Vagina (tissue), 2 donors: ENCODE measurements around the gene STX4. TPM values are rescaled to one million over a fixed set of nuclear protein-coding genes. Genes with fewer than 3 reads are reported as not detected.
A peak's percentile ranks its signal among the peaks of the same experiment; 100 is the strongest.

Experiments
- DNase-seq, 2 donors: peaks; one replicate each; pipeline ENCODE4 v3.0.0-alpha.2; 2017; ENCODE audit errors: extremely low spot score in 2 of 2
- H3K27ac ChIP-seq: fragments of 200-600 bp; sonication (generic); one replicate; pipeline ENCODE4 v1.5.1; 2019
- H3K27me3 ChIP-seq: fragments of 200-600 bp; sonication (generic); one replicate; pipeline ENCODE4 v1.5.1; 2019
- H3K36me3 ChIP-seq, 2 donors: fragments of 200-600 bp; sonication (generic); one replicate each; pipeline ENCODE4 v1.5.1; 2017 to 2019
- H3K4me1 ChIP-seq: fragments of 200-600 bp; sonication (generic); one replicate; pipeline ENCODE4 v1.5.1; 2019
- H3K4me3 ChIP-seq, 2 donors: fragments of 200-600 bp; sonication (generic); 1 replicate in 1 of 2; 2 replicates in 1 of 2; pipeline ENCODE4 v1.5.1; 2016 to 2019
- H3K9me3 ChIP-seq: fragments of 200-600 bp; sonication (generic); one replicate; pipeline ENCODE4 v1.5.1; 2019
- POLR2A ChIP-seq, 2 donors: fragments of 450-650 bp; IDR thresholded peaks; one replicate each; pipeline ENCODE4 v1.6.1; 2017; ENCODE audit warnings: antibody characterized with exemption in 2 of 2, mild to moderate bottlenecking in 2 of 2, moderate library complexity in 2 of 2
- POLR2AphosphoS5 ChIP-seq, 2 donors: sonication (generic); formaldehyde crosslinking; IDR thresholded peaks; one replicate each; pipeline ENCODE4 v1.9.0; 2017; ENCODE audit warnings: antibody characterized with exemption in 2 of 2, mild to moderate bottlenecking in 2 of 2, low read depth in 1 of 2; ENCODE audit not compliant: insufficient read depth in 1 of 2
- intact Hi-C: fragments of 100-400 bp; cut with DNase I; formaldehyde crosslinking; loops from one replicate; pipeline ENCODE4 v1.15.1; 2023
- total RNA-seq: library from RNA; depleted of rRNA; stranded (reverse); fragments of >200 nt; gene quantifications from one replicate; pipeline ENCODE4 v1.2.3, GENCODE V29; 2016
- TF ChIP-seq, protein P1 (sequence below), 3 experiments: fragments of 450-650 bp in 2 of 3; fragments of 200-600 bp in 1 of 3; sonication (generic) in 1 of 3; IDR thresholded peaks; one replicate each; pipeline ENCODE4 v1.5.1; 2017 to 2019; ENCODE audit warnings: antibody characterized with exemption in 3 of 3, mild to moderate bottlenecking in 2 of 3, moderate library complexity in 2 of 3

The STX4 gene
- total RNA-seq, 1 donor from 2014 or later: 42.5 TPM

DNA sequence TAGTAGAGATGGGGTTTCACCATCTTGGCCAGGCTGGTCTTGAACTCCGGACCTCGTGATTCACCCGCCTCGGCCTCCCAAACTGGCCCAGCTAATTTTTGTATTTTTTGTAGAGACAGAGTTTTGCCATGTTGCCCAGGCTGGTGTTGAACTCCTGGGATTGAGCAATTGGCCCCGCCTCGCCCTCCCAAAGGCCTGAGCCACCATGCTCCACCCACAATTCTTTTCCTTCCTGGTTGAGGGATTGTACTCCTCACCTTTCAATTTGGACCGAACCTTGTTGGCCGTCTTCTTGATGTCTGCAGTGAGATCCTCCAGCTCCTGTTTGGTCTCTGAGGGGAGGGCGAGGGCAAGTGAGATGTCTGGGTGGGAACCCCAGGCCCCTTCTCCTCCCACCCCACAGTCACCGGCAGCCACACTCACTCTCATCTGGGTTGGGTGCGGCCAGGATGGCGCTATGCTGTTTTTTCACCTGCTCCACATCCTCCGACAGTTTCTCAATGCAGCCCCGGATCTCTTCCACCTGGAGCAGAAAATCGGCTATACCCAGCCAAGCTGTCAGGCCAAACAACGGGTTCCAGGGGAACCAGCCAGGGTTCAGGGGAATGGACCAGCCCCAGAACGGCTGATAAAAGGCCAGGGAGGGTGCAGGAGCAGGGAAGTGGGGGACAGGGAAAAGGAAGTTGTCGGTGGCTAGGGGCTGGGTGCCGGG lies 32.5 kb upstream of the STX4 start:
- TF ChIP-seq POLR2A (IDR thresholded peaks at IDR 0.05) (no peak), POLR2AphosphoS5 (IDR thresholded peaks at IDR 0.05; ENCODE audit: insufficient read depth in 1 of 2, low read depth in 1 of 2) (no peak)
- TF ChIP-seq, protein P1, sequence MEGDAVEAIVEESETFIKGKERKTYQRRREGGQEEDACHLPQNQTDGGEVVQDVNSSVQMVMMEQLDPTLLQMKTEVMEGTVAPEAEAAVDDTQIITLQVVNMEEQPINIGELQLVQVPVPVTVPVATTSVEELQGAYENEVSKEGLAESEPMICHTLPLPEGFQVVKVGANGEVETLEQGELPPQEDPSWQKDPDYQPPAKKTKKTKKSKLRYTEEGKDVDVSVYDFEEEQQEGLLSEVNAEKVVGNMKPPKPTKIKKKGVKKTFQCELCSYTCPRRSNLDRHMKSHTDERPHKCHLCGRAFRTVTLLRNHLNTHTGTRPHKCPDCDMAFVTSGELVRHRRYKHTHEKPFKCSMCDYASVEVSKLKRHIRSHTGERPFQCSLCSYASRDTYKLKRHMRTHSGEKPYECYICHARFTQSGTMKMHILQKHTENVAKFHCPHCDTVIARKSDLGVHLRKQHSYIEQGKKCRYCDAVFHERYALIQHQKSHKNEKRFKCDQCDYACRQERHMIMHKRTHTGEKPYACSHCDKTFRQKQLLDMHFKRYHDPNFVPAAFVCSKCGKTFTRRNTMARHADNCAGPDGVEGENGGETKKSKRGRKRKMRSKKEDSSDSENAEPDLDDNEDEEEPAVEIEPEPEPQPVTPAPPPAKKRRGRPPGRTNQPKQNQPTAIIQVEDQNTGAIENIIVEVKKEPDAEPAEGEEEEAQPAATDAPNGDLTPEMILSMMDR (IDR thresholded peaks at IDR 0.05): no peak
- DNase-seq: no peak
- intact Hi-C loops: no loop called here
- no peaks in the 10 kb centered on the region for H3K36me3 ChIP-seq
- peaks cover 28% of the 10 kb centered on the region for H3K4me1 ChIP-seq
- peak overlapping the region; percentile 2 for H3K27ac ChIP-seq
- H3K9me3 ChIP-seq: no peaks in the 10 kb centered on the region
- H3K4me3 ChIP-seq: no peak overlapping the region
- no peaks in the 10 kb centered on the region for H3K27me3 ChIP-seq

DNA sequence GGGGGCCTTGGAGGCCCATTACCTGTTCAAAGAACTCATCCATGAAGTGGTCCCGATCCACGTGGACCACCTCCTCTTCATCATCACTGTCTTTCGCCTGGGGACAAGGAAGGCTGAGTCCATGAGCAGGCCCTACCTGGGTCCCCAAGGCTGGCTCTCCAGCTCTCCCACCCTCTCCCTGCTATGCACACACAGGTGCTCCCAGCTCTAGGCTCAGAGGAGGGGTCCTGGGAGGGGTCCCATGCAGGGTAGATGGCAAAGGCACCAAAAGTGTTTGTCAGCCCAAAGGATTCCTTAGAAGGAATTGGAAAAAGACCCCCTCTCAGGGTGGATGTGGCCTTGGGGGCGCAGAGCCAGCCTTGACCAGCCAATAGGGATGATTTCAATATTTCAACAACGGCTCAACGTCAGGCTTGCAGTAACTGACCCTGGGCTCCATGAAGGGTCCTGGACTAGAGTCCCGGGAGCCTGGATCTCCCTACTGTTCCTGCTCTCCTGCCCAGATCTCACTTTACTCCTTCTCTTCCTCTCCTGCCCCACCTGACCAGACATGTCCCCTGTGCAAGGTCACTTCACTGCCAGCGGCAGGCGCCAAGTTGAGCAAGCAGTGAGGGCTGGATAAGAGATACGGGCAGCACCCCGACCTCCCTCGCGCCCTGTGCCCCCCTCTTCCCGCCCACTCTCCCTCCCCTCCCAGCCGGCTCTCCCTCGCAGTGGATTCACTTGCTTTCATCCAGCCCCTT lies 31.7 kb upstream of the STX4 start:
- Histone ChIP-seq H3K9me3 (no peaks in the 10 kb centered on the region), H3K4me1 (peaks cover 25% of the 10 kb centered on the region), H3K36me3 (no peaks in the 10 kb centered on the region), H3K4me3 (no peak overlapping the region), H3K27me3 (no peaks in the 10 kb centered on the region), H3K27ac (peak overlapping the region; percentile 2)
- TF ChIP-seq, protein P1 (IDR thresholded peaks at IDR 0.05): no peak
- TF ChIP-seq POLR2AphosphoS5 (IDR thresholded peaks at IDR 0.05; ENCODE audit: insufficient read depth in 1 of 2, low read depth in 1 of 2): no peak
- TF ChIP-seq POLR2A (IDR thresholded peaks at IDR 0.05): no peak
- intact Hi-C loops: no loop called here
- DNase-seq: no peak

DNA sequence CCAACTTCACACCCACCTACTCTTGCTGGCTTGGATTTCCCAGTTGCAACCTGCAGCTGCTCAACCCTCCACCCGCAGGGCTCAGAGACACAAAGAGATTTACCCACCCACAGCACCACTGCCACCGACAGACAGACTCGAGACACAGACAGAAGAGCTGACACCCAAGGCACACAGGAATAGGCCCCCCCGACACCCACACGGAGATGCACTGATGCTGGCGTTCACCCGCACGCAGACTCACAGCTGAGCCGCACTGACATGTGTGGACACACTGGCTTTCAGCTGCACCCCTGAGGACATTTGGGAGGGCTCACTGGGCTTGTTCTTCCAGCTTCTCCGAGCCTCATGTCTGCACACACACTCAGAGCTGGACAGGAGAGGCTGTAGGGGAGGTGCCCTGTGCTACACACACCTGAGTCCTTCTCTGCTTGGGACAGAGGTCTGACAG lies 31.1 kb upstream of the STX4 start:
- Histone ChIP-seq H3K36me3 (no peaks in the 10 kb centered on the region), H3K9me3 (no peaks in the 10 kb centered on the region), H3K4me1 (peaks cover 21% of the 10 kb centered on the region), H3K27me3 (no peaks in the 10 kb centered on the region), H3K27ac (no peak overlapping the region), H3K4me3 (no peak overlapping the region)
- TF ChIP-seq POLR2AphosphoS5 (IDR thresholded peaks at IDR 0.05; ENCODE audit: insufficient read depth in 1 of 2, low read depth in 1 of 2) (peak; percentile 8 to 37), POLR2A (IDR thresholded peaks at IDR 0.05) (no peak)
- intact Hi-C loops: no loop called here
- DNase-seq: no peak

DNA sequence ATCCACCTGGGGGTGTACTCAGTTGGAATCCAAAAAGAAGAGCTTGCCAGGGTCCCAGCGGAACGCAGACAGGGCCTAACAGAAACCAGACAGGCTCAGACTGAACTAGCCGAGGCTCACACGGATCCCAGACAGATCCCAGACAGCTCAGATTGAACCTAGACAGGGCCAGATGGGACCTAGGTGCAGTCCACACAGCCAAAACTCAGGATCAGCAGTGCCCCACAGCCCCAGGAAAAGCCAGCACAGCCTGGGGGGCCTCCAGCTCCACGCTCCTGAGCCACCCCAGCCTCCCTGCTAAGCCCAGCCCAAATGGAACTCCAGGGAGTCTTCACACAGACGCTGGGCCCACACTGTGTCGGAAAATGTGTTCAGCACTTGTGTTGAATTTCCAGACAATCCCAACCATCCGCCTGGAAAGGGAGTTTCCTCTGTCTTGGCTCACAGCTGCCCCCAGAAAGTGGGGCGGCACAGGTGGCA lies 30.5 kb upstream of the STX4 start:
- H3K4me1 ChIP-seq: peaks cover 15% of the 10 kb centered on the region
- DNase-seq: no peak
- TF ChIP-seq POLR2A (IDR thresholded peaks at IDR 0.05) (no peak), POLR2AphosphoS5 (IDR thresholded peaks at IDR 0.05; ENCODE audit: insufficient read depth in 1 of 2, low read depth in 1 of 2) (no peak)
- TF ChIP-seq, protein P1 (IDR thresholded peaks at IDR 0.05): no peak
- no peaks in the 10 kb centered on the region for H3K36me3 ChIP-seq
- no peaks in the 10 kb centered on the region for H3K9me3 ChIP-seq
- no peaks in the 10 kb centered on the region for H3K27me3 ChIP-seq
- H3K27ac ChIP-seq: no peak overlapping the region
- intact Hi-C loops: no loop called here
- H3K4me3 ChIP-seq: no peak overlapping the region

DNA sequence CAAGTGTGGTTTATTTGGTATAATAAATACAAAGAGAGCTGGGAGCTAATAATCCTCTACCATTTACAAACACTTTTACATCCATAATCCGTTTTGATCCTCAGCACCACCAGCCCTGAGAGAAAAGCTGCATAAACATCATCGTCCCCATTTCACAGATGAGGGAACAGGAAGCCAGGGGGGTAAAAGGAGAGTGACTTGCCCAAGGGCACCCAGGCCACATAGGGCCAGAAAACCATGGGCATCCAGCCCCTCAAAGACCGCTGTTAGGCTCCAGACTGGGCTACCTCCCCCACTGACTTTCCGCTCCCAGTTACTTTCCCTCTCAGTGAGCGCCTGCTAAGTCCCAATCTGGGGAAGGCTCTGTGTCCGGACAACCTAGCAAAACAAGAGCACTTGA lies 29.6 kb upstream of the STX4 start:
- H3K9me3 ChIP-seq: no peaks in the 10 kb centered on the region
- H3K36me3 ChIP-seq: no peaks in the 10 kb centered on the region
- DNase-seq: no peak
- H3K4me1 ChIP-seq: peaks cover 9% of the 10 kb centered on the region
- no peak overlapping the region for H3K4me3 ChIP-seq
- intact Hi-C loops: no loop called here
- TF ChIP-seq POLR2A (IDR thresholded peaks at IDR 0.05): no peak
- no peak for TF ChIP-seq POLR2AphosphoS5 (IDR thresholded peaks at IDR 0.05; ENCODE audit: insufficient read depth in 1 of 2, low read depth in 1 of 2)
- TF ChIP-seq, protein P1 (IDR thresholded peaks at IDR 0.05): no peak
- H3K27ac ChIP-seq: no peak overlapping the region
- H3K27me3 ChIP-seq: no peaks in the 10 kb centered on the region
